Measurements from ENCODE around the gene IFNGR2.
"Not testable (repeated sequence)": the region's sequence is repeated elsewhere in the genome, so short reads cannot be mapped to it uniquely, and the experiment has no call there.

The IFNGR2 gene

GRCh38 chr21:33403786-33404585 is 773 bp downstream of the IFNGR2 start:
- Histone ChIP-seq H3K36me3 (ENCODE audit: control insufficient read depth, insufficient read depth, low read length, severe bottlenecking) (no peaks in the 10 kb centered on the region), H3K27me3 (replicated peaks; ENCODE audit: control insufficient read depth, insufficient read depth, low read length) (no peaks in the 10 kb centered on the region), H3K4me1 (ENCODE audit: control insufficient read depth, insufficient read depth, low read length) (peaks cover 28% of the 10 kb centered on the region), H3K9ac (ENCODE audit: low read length) (peak overlapping the region; percentile 92), H3K9me3 (ENCODE audit: control insufficient read depth, low read length) (no peaks in the 10 kb centered on the region), H3K4me3 (ENCODE audit: low read length) (peak overlapping the region; percentile 88)
- DNase-seq (ENCODE audit: low read depth), result peak; percentile 85

GRCh38 chr21:33406493-33406892 is 3.3 kb downstream of the IFNGR2 start:
- Histone ChIP-seq H3K9ac (ENCODE audit: low read length) (no peak overlapping the region), H3K9me3 (ENCODE audit: control insufficient read depth, low read length) (no peaks in the 10 kb centered on the region), H3K4me1 (ENCODE audit: control insufficient read depth, insufficient read depth, low read length) (peaks cover 42% of the 10 kb centered on the region), H3K4me3 (ENCODE audit: low read length) (no peak overlapping the region), H3K36me3 (ENCODE audit: control insufficient read depth, insufficient read depth, low read length, severe bottlenecking) (peaks cover 8% of the 10 kb centered on the region), H3K27me3 (replicated peaks; ENCODE audit: control insufficient read depth, insufficient read depth, low read length) (no peaks in the 10 kb centered on the region)
- no peak for DNase-seq (ENCODE audit: low read depth)

DNA sequence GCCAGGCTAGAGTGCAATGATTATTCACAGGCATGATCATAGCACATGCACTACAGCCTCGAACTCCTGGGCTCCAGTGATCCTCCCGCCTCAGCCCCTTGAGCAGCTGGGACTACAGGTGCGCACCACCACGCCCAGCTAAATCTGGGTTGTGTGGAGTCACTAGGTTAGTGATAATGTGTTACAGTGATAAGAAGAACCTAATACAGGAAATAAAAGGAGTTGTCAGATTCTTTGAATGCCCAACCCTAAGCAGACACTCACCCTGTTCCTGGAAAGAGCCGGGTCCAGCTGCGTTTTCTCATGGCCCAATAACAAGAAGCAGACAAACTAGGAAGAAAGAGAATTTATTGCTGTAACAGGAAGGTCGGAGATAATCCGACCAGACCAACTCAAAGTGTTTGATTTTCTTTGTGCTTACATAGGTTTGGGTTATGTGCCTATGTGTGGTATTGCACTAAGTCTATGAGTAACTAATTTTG is 8.8 kb downstream of the IFNGR2 start:
- peaks cover 41% of the 10 kb centered on the region for H3K36me3 ChIP-seq (ENCODE audit: control insufficient read depth, insufficient read depth, low read length, severe bottlenecking)
- H3K4me3 ChIP-seq (ENCODE audit: low read length), result no peak overlapping the region
- no peaks in the 10 kb centered on the region for H3K9me3 ChIP-seq (ENCODE audit: control insufficient read depth, low read length)
- H3K4me1 ChIP-seq (ENCODE audit: control insufficient read depth, insufficient read depth, low read length), result peaks cover 16% of the 10 kb centered on the region
- H3K27me3 ChIP-seq (replicated peaks; ENCODE audit: control insufficient read depth, insufficient read depth, low read length), result no peaks in the 10 kb centered on the region
- no peak overlapping the region for H3K9ac ChIP-seq (ENCODE audit: low read length)
- DNase-seq (ENCODE audit: low read depth), result no peak

GRCh38 chr21:33412439-33412831 is 9.2 kb downstream of the IFNGR2 start:
- peaks cover 17% of the 10 kb centered on the region for H3K4me1 ChIP-seq (ENCODE audit: control insufficient read depth, insufficient read depth, low read length)
- H3K4me3 ChIP-seq (ENCODE audit: low read length); H3K27me3 ChIP-seq (replicated peaks; ENCODE audit: control insufficient read depth, insufficient read depth, low read length); H3K9ac ChIP-seq (ENCODE audit: low read length); H3K9me3 ChIP-seq (ENCODE audit: control insufficient read depth, low read length); DNase-seq (ENCODE audit: low read depth): not testable (repeated sequence)
- H3K36me3 ChIP-seq (ENCODE audit: control insufficient read depth, insufficient read depth, low read length, severe bottlenecking), result peaks cover 46% of the 10 kb centered on the region

DNA sequence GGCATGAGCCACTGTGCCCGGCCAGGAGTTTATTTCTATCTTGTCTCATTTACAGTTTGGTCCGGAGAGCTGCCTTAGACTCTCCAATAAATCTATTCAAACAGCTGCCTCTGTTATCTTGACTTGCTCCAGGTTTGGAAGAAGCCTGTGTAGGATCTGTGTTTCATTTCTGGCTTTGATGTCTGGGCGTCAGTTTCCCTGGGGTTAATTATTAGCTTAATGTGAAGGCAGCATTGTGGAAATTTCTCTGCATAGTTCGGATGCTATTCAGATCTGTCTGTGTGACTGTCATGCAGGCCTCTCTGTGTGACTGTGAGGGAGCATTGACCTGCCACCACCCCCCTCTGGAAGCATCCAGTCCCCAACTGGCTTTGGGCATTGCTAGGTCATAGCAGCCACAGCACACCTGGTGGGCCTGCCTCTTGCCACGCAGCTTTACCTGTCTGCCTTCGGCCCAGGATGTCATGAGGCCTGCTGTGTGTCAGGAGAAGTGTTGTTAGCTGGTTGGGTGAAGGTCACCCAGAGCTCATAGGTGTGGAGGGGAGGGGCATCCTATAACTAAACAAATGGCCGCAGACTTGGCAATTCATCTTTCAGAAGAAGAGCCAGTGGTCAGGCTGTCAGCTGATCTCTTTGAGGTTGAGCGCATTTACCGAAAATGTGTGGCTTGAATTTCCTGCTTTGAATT is 9.8 kb downstream of the IFNGR2 start:
- Histone ChIP-seq H3K27me3 (replicated peaks; ENCODE audit: control insufficient read depth, insufficient read depth, low read length) (no peaks in the 10 kb centered on the region), H3K9me3 (ENCODE audit: control insufficient read depth, low read length) (no peaks in the 10 kb centered on the region), H3K4me3 (ENCODE audit: low read length) (no peak overlapping the region), H3K9ac (ENCODE audit: low read length) (no peak overlapping the region), H3K4me1 (ENCODE audit: control insufficient read depth, insufficient read depth, low read length) (peaks cover 20% of the 10 kb centered on the region), H3K36me3 (ENCODE audit: control insufficient read depth, insufficient read depth, low read length, severe bottlenecking) (peaks cover 48% of the 10 kb centered on the region)
- no peak for DNase-seq (ENCODE audit: low read depth)

GRCh38 chr21:33414068-33414467 is 10.9 kb downstream of the IFNGR2 start:
- H3K9ac ChIP-seq (ENCODE audit: low read length), result no peak overlapping the region
- H3K36me3 ChIP-seq (ENCODE audit: control insufficient read depth, insufficient read depth, low read length, severe bottlenecking), result peaks cover 50% of the 10 kb centered on the region

DNA sequence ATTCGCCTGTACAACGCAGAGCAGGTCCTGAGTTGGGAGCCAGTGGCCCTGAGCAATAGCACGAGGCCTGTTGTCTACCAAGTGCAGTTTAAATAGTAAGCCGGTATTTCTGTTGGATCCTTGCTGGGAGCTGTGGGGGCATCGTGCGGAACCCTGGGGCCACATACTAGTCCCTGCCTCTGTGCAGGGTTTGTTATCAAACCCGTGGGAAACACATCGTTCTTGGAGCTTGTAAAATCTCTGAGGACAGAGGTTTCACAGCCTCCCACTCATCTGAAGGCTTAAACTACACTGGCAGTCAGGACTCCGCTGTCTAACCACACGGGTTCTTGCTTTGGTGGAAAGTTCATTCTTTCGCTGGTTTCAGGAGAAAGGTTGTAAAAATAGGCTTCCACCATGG is 11.7 kb downstream of the IFNGR2 start:
- no peaks in the 10 kb centered on the region for H3K9me3 ChIP-seq (ENCODE audit: control insufficient read depth, low read length)
- DNase-seq (ENCODE audit: low read depth), result no peak
- peaks cover 50% of the 10 kb centered on the region for H3K36me3 ChIP-seq (ENCODE audit: control insufficient read depth, insufficient read depth, low read length, severe bottlenecking)
- no peak overlapping the region for H3K4me3 ChIP-seq (ENCODE audit: low read length)
- H3K27me3 ChIP-seq (replicated peaks; ENCODE audit: control insufficient read depth, insufficient read depth, low read length), result no peaks in the 10 kb centered on the region
- no peak overlapping the region for H3K9ac ChIP-seq (ENCODE audit: low read length)
- peaks cover 27% of the 10 kb centered on the region for H3K4me1 ChIP-seq (ENCODE audit: control insufficient read depth, insufficient read depth, low read length)

More at GRCh38 chr21:33414068-33414467, 10.9 kb downstream of the IFNGR2 start:
- Histone ChIP-seq H3K4me3 (ENCODE audit: low read length) (no peak overlapping the region), H3K9me3 (ENCODE audit: control insufficient read depth, low read length) (no peaks in the 10 kb centered on the region), H3K27me3 (replicated peaks; ENCODE audit: control insufficient read depth, insufficient read depth, low read length) (no peaks in the 10 kb centered on the region), H3K4me1 (ENCODE audit: control insufficient read depth, insufficient read depth, low read length) (peaks cover 26% of the 10 kb centered on the region)
- no peak for DNase-seq (ENCODE audit: low read depth)

DNA sequence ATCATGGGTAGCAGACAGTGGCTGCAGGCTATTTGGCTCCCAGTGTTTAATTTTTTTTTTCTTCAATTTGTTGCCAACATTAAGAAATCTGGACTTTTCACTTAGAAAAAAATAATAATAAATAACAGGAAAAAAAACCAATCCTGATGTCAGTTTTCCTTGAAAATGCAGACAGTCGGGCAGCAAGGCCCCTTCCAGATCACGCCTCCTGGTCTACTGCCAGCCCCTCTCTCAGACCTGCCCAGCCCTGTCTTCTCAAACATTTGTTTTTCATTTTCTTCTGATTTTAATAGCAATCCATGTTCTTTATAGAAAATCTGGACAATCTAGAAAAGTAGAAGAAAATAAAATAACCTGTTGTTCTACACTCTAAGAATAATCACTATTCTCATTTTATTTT is 15.5 kb downstream of the IFNGR2 start:
- DNase-seq (ENCODE audit: low read depth), result peak; percentile 69
- H3K4me1 ChIP-seq (ENCODE audit: control insufficient read depth, insufficient read depth, low read length), result peaks cover 23% of the 10 kb centered on the region
- H3K9ac ChIP-seq (ENCODE audit: low read length), result peak overlapping the region; percentile 71
- no peak overlapping the region for H3K4me3 ChIP-seq (ENCODE audit: low read length)
- no peaks in the 10 kb centered on the region for H3K27me3 ChIP-seq (replicated peaks; ENCODE audit: control insufficient read depth, insufficient read depth, low read length)
- no peaks in the 10 kb centered on the region for H3K9me3 ChIP-seq (ENCODE audit: control insufficient read depth, low read length)
- peaks cover 58% of the 10 kb centered on the region for H3K36me3 ChIP-seq (ENCODE audit: control insufficient read depth, insufficient read depth, low read length, severe bottlenecking)

GRCh38 chr21:33419538-33420123 is 16.4 kb downstream of the IFNGR2 start:
- peaks cover 61% of the 10 kb centered on the region for H3K36me3 ChIP-seq (ENCODE audit: control insufficient read depth, insufficient read depth, low read length, severe bottlenecking)
- peak; percentile 50 for DNase-seq (ENCODE audit: low read depth)

DNA sequence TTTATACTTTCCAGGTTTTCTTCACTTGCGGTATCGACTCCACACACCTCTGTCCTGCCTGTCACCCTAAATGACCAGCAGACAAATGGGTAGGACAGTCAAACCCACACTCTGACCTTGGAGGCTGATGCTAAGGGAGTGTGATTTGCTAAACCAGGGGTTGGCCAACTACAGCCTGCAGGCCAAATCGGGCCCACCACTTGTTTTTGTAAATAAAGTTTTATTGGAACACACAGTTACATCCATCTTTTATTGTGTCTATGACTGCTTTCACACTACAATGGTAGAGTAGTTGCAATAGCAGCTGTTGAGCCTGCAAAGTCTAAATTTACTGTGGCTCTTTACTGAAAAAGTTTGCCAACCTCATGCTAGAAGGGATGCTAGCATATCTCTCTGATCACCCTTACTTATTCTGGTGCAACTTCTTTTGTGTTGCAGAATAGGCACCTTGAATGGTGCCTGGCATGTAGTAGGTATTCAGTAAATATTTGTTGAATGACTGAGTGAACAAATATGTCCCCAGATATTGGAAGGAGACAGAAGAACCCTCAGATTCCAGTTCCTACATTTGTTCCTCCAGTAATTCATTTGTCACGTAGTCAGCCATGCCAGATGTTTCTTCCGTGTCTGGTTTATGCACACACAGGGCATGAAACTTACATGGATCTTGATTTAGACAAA is 18.6 kb downstream of the IFNGR2 start:
- Histone ChIP-seq H3K4me3 (ENCODE audit: low read length) (no peak overlapping the region), H3K27me3 (replicated peaks; ENCODE audit: control insufficient read depth, insufficient read depth, low read length) (no peaks in the 10 kb centered on the region), H3K9ac (ENCODE audit: low read length) (no peak overlapping the region), H3K9me3 (ENCODE audit: control insufficient read depth, low read length) (no peaks in the 10 kb centered on the region), H3K4me1 (ENCODE audit: control insufficient read depth, insufficient read depth, low read length) (peaks cover 23% of the 10 kb centered on the region), H3K36me3 (ENCODE audit: control insufficient read depth, insufficient read depth, low read length, severe bottlenecking) (peaks cover 58% of the 10 kb centered on the region)
- DNase-seq (ENCODE audit: low read depth), result no peak

More at GRCh38 chr21:33419538-33420123, 16.4 kb downstream of the IFNGR2 start:
- Histone ChIP-seq H3K4me3 (ENCODE audit: low read length) (no peak overlapping the region), H3K9ac (ENCODE audit: low read length) (peak overlapping the region; percentile 71), H3K27me3 (replicated peaks; ENCODE audit: control insufficient read depth, insufficient read depth, low read length) (no peaks in the 10 kb centered on the region), H3K9me3 (ENCODE audit: control insufficient read depth, low read length) (no peaks in the 10 kb centered on the region), H3K4me1 (ENCODE audit: control insufficient read depth, insufficient read depth, low read length) (peaks cover 23% of the 10 kb centered on the region)

GRCh38 chr21:33424214-33424613 is 21.0 kb downstream of the IFNGR2 start:
- no peaks in the 10 kb centered on the region for H3K27me3 ChIP-seq (replicated peaks; ENCODE audit: control insufficient read depth, insufficient read depth, low read length)
- H3K4me3 ChIP-seq (ENCODE audit: low read length), result no peak overlapping the region
- H3K9ac ChIP-seq (ENCODE audit: low read length), result no peak overlapping the region
- no peaks in the 10 kb centered on the region for H3K9me3 ChIP-seq (ENCODE audit: control insufficient read depth, low read length)
- H3K36me3 ChIP-seq (ENCODE audit: control insufficient read depth, insufficient read depth, low read length, severe bottlenecking), result peaks cover 69% of the 10 kb centered on the region
- H3K4me1 ChIP-seq (ENCODE audit: control insufficient read depth, insufficient read depth, low read length), result peaks cover 21% of the 10 kb centered on the region
- no peak for DNase-seq (ENCODE audit: low read depth)
